ENCODE measurements around the gene PLEKHG3.
"Not testable (repeated sequence)": the region's sequence is repeated elsewhere in the genome, so short reads cannot be mapped to it uniquely, and the experiment has no call there.

Gene PLEKHG3

DNA sequence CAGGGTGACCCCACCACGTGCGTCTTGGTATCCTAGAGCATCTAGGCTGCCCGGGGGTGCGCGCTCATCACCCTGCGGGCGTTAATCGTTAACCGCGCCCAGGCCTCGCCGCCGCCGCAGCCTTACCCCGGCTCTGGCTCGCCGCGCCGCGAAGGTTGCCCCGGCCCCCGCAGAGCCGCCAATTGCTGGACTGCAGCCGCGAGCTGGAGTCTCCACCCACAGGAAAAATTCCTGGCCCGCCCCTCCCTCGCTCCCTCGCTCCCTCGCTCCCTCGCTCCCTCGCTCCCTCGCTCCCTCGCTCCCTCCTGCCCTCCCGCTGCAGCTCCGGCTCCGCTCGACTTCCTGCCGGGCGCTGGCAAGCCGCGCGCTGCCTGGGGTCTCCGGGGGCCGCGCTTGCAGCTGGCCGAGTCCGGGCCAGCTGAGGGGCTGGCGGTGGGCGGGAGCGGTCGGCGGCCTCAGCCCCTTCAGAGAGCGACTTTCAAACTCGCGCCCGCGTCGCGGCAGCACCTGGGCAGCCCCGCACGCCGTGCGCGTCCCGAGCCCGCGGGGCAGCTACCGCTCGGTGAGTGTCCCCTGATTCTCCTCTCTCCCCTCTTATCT lies at the start of gene PLEKHG3:
Gene PLEKHG3, plus strand, starts transcription at position 282 of the 600 bp plus-strand sequence. CDS start 23,208 bp downstream, outside the sequence.
- peak; percentile 51 for DNase-seq

DNA sequence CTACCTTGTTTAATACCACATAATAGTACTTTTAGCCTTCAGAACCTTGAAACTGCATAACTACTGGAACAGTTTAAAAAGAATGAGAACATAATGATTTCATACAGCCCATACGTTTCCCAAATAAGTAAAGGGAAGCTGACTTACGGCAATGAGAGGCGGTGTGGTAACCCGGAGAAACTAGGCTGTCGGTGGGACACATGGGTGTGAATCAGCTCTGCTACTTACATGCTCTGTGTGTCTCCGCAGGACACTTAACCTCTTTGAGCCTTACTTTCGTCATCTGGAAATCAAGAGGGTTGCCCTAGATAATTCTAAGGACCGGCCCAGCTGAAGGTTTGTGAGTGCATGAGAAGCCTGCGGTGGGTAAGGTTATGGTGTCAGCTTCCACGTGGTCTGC lies 49.3 kb upstream of the PLEKHG3 start:
- no peak for DNase-seq

DNA sequence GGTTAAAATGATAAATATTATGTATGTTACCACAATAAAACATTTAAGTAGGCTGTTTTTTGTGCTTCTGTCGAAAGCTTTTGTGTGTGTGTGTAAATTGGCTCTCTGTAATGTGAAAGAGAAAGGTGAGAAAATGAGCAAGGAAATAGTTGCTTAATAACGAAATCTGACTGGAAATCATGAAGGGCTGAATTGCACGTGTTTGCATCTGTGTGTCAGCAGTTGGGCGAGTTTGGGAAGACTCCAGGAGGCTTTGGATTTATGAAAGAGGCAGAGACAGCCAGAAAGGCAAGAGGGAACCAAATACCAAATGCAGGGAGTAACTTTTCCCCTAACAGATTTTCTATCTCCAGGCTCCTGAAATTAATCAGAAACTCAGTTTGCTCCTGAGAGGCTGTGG lies 47.2 kb upstream of the PLEKHG3 start:
- no peak for DNase-seq

DNA sequence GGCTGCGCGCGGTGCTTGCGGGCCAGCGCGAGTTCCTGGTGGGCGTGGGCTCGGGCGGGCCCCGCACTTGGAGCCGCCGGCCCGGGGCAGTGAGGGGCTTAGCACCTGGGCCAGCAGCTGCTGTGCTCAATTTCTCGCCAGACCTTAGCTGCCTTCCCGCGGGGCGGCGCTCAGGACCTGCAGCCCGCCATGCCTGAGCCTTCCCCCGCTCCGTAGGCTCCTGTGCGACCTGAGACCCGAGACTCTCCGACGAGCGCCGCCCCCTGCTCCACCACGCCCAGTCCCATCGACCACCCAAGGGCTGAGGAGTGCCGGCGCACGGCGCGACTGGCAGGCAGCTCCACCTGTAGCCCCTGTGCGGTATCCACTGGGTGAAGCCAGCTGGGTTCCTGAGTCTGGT lies 46.0 kb upstream of the PLEKHG3 start:
- DNase-seq: no peak

DNA sequence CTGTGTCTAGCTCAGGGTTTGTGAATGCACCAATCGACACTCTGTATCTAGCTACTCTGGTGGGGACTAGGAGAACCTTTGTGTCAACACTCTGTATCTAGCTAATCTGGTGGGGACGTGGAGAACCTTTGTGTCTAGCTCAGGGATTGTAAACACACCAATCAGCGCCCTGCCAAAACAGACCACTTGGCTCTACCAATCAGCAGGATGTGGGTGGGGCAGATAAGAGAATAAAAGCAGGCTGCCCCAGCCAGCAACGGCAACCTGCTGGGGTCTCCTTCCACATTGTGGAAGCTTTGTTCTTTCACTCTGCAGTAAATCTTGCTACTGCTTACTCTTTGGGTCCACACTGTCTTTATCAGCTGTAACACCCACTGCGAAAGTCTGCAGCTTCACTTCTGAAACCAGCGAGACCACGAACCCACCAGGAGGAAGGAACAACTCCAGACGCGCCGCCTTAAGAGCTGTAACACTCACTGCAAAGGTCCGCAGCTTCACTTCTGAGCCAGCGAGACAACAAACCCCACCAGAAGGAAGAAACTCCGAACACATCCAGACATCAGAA lies 45.4 kb upstream of the PLEKHG3 start:
- not testable (repeated sequence) for DNase-seq

DNA sequence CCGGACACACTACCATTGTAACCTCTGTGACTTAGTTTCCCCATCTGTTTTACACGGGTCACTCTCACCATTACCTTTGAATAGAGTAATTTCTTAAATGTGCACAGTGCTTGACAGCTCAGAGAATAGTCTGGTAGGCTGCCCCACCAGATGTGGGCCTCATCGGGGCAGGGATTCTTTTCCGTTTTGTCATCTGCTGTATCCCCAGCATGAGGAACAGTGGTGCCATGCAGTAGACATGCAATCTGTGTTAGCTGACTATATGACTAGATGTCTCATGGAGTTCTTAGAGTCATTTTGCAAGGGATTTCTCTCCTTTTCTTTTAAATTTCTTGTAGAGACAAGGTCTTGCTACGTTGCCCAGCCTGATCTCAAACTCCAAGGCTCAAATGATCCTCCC lies 44.9 kb upstream of the PLEKHG3 start:
- peak; percentile 15 for DNase-seq

DNA sequence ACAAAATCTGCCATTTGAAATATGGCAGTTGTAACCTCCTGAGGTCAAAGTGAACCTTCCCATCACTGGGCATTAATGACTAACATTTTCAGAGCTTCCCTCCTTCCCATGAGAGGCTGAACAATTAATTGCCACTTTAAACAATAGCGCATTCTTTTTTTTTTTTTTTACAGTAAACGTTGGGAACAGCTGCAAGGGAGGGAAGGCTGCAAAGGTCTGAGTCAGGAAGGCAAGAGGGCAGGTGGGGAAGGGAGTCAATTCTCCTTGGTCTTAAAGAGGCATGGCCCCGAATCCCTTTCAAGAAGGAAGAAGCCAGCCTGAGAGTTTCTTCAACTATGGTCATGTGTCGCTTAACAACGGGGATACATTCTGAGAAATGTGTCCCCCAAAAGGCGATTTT lies 41.0 kb upstream of the PLEKHG3 start:
- DNase-seq: no peak

DNA sequence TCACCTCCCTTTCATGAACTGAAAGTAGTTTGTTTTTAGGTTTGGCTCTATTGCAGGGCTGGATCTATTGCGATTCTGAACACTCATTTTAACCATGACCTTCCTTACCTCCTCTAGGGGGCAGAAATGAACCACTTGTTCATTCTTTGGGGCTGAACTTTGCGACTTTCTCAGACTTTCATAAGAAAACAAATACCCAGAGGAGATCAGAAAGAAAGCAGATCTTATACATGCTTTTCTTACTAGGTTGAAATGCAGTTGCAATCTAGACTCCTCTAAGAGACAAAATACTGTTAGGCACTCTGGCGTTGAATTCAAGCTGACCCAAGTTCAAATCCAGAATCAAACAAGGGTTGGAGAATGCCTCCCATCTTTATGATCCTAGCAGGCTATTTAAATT lies 32.6 kb upstream of the PLEKHG3 start:
- DNase-seq: peak; percentile 55

DNA sequence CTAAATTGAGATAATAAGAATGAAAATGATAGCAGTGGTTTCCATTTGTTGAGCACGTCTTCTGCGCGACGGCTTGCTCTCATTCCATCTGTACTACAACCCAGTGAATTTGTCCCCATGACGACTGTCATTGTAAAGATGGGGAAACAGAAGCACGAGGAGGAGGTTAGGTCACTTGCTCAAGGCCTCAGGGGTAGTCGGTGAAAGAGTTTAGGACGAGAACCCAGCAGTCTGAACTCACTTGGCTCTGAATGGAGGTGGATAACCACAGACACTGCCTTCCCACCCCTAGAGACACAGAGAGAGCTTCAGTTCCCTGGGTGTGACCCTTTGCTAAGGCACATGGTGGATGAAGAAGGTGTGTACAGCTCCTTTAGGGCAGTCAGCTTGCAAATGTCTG lies 30.9 kb upstream of the PLEKHG3 start:
- DNase-seq: no peak

DNA sequence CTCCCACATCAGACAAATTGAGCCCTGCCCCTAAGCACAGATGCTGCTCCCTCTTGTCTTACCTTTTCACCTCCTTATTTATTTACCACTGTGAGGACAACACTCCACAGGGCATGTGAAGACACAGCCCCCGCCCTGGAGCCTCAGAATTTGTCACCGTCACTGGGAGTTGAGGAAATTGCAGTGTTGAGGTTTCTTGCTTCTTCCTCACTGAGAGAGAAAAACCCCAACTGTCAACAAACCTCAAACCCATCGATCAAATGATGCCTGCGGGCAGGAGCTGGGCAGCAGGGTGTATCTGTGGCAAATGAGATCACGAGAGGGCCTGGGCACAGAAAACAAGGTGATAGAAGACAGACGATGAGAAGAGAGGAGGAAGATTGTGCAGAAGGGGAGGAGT lies 30.5 kb upstream of the PLEKHG3 start:
- no peak for DNase-seq

DNA sequence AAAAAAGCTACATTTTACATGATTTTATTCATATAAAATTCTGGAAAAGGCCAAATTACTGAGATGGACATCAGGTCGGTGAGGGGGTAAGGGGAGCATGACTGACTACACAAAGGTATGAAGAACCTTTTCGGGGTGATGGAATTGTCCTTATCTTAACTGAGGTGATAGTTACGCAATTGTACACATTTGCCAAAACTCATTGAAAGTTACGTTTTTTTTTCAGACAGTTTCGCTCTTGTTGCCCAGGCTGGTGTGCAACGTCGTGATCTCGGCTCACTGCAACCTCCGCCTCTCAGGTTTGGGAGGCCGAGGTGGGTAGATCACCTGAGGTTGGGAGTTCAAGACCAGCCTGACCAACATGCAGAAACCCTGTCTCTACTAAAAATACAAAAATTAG lies 29.4 kb upstream of the PLEKHG3 start:
- no peak for DNase-seq

DNA sequence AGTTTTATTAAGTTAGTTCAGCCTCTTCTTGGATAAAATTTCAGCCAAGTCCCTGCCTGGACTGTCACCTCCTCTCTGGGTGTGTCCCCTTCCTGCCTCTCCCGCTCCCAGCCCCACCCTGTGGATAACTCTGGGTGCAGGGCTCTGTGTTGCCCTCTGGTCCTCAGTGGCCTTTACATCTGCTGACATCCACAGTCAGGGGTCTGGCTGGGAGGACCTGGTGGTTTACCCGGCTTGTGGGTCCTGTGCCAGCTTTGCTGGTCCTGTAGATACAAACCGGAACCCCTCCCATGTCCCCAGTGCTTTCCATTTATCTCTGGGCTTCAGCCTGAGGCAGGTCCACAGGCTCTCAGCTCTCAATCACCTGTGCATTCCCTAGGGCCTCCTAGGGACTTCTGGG lies 28.9 kb upstream of the PLEKHG3 start:
- no peak for DNase-seq

DNA sequence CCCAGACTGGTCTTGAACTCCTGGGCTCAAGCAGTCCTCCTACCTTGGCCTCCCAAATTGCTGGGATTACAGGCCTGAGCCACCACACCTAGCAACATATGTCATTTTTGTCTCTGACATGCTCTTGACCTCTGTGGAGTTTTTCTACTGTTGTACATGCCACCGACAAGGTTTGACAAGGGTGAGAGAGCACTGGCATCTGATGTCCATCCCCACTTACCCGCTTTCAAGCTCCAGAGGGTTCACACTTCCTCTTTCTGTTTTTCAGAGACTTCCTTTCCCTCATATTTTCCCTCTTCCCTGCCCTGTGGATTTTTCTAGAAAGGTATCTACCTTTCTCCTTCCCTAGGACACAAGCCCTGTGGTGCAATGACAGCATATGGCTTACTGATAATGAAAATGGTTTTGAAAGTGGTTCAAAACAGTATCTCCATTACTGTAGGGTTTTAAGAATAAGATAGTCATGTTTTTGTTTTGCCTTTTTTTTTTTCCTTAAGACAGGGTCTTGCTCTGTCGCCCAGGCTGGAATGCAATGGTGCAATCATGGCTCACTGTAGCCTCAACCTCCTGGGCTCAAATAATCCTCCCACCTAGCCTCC lies 27.7 kb upstream of the PLEKHG3 start:
- no peak for DNase-seq

DNA sequence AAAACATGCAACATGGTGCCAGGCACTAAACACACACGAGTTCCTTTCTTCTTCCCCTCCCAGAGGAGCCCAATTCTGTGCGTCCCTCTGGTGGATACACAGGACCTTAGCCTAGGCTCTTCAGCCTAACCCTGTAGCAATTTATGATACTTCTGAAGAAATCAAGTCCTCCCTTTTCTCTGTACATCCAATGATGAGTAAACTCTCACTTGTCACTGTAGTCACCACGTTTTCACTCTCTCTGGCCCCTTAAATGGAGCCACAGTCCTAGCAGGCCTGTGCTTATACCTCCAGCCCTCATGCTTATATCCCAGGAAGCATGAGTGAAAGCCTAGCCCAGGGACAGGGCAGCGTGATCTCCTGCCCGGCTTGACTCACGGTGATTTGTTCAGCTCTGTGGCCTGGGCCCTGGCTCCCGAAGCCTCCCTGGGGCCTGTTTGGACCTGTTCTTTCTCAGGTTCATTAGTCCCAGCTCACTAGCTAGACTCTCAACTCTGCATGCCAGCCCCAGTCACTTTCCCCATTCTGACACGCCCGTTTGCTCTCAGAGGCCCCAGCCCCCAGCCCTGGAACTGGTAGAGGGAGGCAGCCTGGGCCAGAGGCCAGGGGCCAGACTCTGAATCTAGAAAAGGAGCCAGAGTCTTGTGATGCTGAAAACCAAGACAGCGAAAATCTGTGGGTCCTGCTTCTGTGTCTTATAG lies 24.1 kb upstream of the PLEKHG3 start:
- DNase-seq: no peak

DNA sequence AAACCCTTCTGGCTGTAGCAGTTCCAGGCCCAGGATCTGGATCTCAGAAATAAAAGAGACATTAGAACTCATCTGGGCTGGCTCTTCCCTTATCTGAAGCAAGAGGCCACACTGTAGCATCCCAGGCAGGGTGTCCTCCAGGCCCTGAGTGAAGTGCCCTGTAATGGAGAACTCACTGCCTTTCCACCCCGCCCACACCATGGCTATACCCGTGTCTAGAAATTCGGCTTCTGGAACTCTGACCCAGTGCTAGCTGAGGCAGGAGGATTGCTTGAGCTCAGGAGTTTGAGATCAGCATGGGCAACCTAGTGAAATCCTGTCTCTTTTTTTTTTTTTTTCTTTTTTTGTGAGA lies 23.5 kb upstream of the PLEKHG3 start:
- DNase-seq: no peak

DNA sequence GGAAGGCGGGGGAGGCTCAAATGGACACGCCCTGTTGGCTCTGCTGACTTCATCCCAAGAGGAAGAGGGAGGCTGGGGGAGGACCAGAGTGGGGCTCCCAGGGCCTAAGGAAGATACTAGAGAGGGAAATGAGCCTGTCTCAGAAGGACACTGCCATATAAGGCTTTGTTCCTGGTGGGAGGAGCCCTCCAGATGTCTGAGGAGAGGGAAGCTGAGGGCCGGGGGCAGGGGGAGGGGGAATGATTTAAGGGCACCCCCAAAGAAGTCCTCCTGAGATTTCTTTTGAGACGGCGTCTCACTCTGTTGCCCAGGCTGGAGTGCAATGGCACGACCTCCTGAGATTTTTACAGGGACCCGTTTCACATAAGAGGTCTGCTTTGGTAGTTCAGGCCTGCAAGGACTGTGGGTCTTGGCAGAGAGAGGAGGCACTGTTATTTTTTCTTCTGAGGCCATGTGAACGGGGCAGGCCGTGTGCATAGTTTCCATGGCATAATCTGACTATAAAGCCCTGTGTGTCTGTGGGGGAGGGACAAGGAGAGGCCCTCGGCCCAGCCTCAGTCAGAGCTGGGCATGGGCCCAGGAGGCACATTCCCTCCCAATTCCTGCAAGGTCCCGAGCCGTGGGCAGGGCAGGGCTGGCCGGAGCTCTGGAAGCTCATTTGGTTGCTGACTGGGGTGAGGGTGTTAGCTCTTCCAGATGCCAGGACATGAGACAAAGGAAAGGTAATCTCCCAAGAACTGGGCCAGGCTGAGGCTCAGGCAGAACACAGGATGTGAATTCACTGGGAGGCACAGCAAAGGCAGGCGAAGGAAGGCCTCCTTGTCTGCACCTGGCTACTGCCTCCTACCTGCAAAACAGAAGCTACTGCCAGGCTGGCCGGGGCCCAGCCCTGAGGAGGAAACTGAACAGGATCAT lies 22.2 kb upstream of the PLEKHG3 start:
- no peak for DNase-seq

DNA sequence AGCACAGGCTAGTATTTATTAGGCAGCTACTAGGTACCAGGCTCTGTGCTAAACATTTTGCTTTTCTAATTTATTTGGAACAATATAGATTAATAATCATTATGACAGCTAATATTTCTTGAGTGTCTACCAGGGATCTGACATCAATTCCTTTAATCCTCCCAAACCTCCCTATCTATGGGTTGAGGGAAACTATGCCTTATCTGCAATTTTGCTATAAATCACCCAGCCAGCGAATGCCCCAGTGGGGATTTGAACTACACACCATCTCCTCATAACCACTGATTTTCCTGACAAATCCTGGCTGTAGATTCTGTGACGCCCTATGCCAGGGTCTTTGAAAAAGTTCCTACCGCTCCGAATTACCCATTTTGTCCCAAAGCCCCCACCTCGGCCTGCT lies 21.4 kb upstream of the PLEKHG3 start:
- DNase-seq: no peak

DNA sequence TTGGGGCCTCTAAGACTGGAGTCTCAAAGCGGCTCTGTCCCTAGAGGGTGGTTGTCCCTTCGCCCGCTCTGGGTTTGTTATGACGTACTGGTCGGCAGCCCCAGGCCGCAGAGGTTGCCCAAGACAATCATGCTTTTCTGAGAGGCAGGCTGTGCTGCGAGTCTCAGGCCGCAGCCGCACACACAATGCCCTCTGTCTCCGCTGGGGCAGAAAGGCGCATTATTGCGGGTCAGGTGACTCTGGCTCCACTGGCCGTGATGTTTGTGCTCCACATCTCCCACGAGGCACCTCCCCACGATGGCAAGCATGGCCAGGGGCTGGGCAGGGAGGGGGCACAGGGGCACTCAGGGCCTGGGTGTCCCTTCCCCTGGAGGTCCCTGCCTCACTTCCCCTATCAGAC lies 21.0 kb upstream of the PLEKHG3 start:
- DNase-seq: no peak

DNA sequence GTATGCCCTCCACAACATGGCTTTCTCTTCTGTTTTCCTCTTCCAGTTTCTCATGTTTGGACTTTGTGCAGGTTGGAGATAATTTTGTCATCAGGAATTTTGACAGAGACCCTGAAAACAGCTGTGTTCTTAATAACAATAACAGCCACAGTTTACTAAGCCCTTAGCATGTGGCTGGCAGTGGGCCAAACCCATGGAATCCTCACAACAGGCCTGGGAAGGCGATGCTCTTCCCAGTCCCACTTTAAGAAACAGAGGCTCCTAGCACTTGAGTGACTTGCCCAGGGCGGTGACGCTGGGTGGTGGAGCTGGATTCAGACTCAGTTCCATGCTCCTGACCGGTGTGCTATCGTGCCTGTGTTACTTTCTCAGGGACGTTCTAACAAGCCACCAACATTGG lies 20.1 kb upstream of the PLEKHG3 start:
- DNase-seq: no peak

DNA sequence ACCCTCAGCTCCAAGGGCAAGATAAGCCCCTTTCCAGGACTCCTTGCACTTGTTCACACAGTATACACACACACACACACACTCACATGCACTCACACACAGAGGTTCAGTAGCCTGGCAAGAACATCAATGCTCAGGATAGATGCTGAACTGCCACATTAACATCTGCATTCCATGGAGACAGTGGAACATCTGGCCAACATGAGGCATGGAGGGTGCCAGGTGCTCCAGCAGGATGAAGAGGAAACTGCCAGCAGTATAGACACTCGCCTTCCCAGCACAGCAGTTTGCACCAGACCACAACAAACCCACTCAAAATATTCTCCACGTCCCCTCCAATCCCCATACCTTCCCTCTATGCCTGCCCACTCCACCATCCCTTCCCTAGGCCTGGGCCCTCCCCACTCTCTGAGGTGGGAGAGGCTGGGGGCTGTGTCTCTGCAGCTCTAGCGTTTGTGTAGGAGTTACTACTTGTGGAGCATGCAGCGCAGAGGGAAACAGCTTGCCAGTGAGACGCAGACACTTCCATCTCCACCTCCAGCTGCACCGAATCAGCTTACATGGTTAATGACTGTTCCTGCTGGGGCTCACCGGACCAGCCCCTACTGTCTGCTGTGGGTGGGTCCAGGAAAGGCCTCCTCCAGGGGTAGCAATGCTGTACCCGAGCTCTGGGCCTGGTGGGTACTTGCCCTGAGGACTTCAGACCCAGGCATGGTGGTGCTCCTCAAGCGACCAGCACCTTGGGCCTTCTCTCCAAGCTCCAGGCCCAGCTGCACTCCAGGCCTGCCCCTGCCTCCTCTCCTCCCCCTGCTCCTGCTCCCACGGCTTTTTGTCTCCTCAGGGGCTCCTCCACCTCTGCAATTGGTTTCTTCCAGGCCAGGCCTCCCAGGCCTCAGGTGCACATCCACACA lies 18.6 kb upstream of the PLEKHG3 start:
- no peak for DNase-seq

DNA sequence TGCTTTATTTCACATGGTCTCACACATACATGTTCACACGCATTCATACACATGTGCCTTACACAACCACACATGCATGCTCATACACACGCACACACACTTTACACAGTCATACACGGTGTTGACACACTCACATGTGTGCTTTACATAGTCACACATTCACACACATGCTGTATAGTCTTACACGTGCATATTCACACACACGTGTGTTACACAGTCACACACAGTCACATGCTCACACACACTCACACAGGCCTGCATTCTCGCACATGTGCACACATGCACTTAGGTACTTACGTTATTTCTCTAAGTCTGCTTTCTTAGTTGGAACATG lies 18.0 kb upstream of the PLEKHG3 start:
- DNase-seq: no peak

DNA sequence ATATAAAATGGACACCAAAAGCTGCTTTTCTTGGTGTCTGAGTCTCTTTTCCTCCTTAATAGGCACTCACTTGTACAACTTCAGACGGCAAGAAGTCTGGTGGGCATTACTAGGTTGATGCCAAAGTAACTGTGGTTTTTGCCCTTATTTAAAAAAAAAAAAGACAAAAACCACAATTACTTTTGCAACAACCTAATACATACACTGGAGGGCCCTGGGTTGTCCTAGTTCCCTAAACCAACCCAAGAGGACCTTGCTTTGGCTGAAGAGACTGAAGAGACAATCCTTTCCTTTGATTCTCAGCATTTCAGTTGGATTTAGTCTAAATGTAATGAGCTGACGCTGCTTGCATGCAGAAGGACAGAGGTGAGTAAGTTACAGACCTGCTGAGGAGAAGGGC lies 16.2 kb upstream of the PLEKHG3 start:
- DNase-seq: no peak

All from HCEC 1CT (cell line).